ENCODE data around the gene STX5. TPM values are rescaled to one million over a fixed set of nuclear protein-coding genes. Genes with fewer than 3 reads are reported as not detected.
A peak's percentile ranks its signal among the peaks of the same experiment; 100 is the strongest.

Gene STX5
- total and polyA plus RNA-seq, 9 of the 15 experiments (the other 6 are each of a cell fraction or from before 2014, with no cell fraction given) = 2.8 to 28.6 (median 23.7) TPM

- TF ChIP-seq CEBPG (CRISPR knock-in tag; IDR thresholded peaks at IDR 0.05) = no peak
- no peak for TF ChIP-seq CEBPG (tag; conservative IDR thresholded peaks at IDR 0.05 in 1 of 2, IDR thresholded peaks at IDR 0.05 in 1 of 2)
- no peak for TF ChIP-seq HOMEZ (CRISPR knock-in tag; IDR thresholded peaks at IDR 0.05)
- no peak for TF ChIP-seq ETV5 (CRISPR knock-in tag; IDR thresholded peaks at IDR 0.05; ENCODE audit: low read depth)
- TF ChIP-seq CREM (IDR thresholded peaks at IDR 0.05; ENCODE audit: low read depth) = peak; percentile 95
- no peak for TF ChIP-seq NR2F6 (CRISPR knock-in tag; IDR thresholded peaks at IDR 0.05)
- no peak for TF ChIP-seq GATAD2A (IDR thresholded peaks at IDR 0.05)
- TF ChIP-seq, protein P1, sequence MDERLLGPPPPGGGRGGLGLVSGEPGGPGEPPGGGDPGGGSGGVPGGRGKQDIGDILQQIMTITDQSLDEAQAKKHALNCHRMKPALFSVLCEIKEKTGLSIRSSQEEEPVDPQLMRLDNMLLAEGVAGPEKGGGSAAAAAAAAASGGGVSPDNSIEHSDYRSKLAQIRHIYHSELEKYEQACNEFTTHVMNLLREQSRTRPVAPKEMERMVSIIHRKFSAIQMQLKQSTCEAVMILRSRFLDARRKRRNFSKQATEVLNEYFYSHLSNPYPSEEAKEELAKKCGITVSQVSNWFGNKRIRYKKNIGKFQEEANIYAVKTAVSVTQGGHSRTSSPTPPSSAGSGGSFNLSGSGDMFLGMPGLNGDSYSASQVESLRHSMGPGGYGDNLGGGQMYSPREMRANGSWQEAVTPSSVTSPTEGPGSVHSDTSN (CRISPR knock-in tag; IDR thresholded peaks at IDR 0.05; ENCODE audit: low read depth) = peak; percentile 88
- TF ChIP-seq, protein P1 (tag; conservative IDR thresholded peaks at IDR 0.05; ENCODE audit: low read depth) = peak; percentile 99
- no peak for TF ChIP-seq ZNF140 (CRISPR knock-in tag; IDR thresholded peaks at IDR 0.05)
- TF ChIP-seq ARNT (IDR thresholded peaks at IDR 0.05) = 0 out of 4 replicates have a peak, but pooled peaks of 1 of the 2 experiments have one; percentile 6
- TF ChIP-seq SMARCA5 (IDR thresholded peaks at IDR 0.05) = 0 out of 2 replicates have a peak, but pooled peaks have one; percentile 46
- peak in 1 of 2 experiments; percentile 68; a peak in 1 of 4 replicates for TF ChIP-seq FOXA3 (CRISPR knock-in tag; conservative IDR thresholded peaks at IDR 0.05 in 1 of 2, IDR thresholded peaks at IDR 0.05 in 1 of 2)
- TF ChIP-seq E2F4 (CRISPR knock-in tag; IDR thresholded peaks at IDR 0.05; ENCODE audit: low read depth) = no peak
- no peak for TF ChIP-seq ZNF239 (CRISPR knock-in tag; IDR thresholded peaks at IDR 0.05)
- TF ChIP-seq MLLT1 (IDR thresholded peaks at IDR 0.05) = peak in 1 of 2 experiments; percentile 25; a peak in 2 of 4 replicates
- peak; percentile 82 for TF ChIP-seq ZFX (CRISPR knock-in tag; IDR thresholded peaks at IDR 0.05)
- TF ChIP-seq GTF2A2 (tag; IDR thresholded peaks at IDR 0.05) = no peak
- no peak for TF ChIP-seq ZNF778 (CRISPR knock-in tag; IDR thresholded peaks at IDR 0.05)
- no peak for TF ChIP-seq ZNF511 (CRISPR knock-in tag; IDR thresholded peaks at IDR 0.05)
Observed at GRCh38 chr11:62831520-62832335, at the start of gene STX5 (continued).

Data from K562 (cell line).